Omental fat pad (tissue), 4 donors: ENCODE measurements around the gene CNTN2. TPM values are rescaled to one million over a fixed set of nuclear protein-coding genes. Genes with fewer than 3 reads are reported as not detected.
A peak's percentile ranks its signal among the peaks of the same experiment; 100 is the strongest.

Experiments used
- ATAC-seq: fragments of 150-250 bp; one replicate; pipeline ENCODE4 v1.9.1; 2016; ENCODE audit warnings: mild to moderate bottlenecking, moderate library complexity; ENCODE audit not compliant: low FRiP score
- DNase-seq: peaks from one replicate; pipeline ENCODE4 v3.0.0-alpha.2; 2019; ENCODE audit warnings: low spot score
- total RNA-seq, 4 donors: library from RNA; depleted of rRNA; stranded (reverse); fragments of >200 nt; gene quantifications; one replicate each; pipeline ENCODE4 v1.1.0, GENCODE V29; 2016
- TF ChIP-seq, protein P1 (sequence below), 3 donors: fragments of 450-650 bp; IDR thresholded peaks; one replicate each; pipeline ENCODE4 v1.5.1; 2016 to 2017; ENCODE audit warnings: antibody characterized with exemption in 3 of 3, mild to moderate bottlenecking in 3 of 3, moderate library complexity in 2 of 3

Gene CNTN2
- total RNA-seq, 4 donors from 2014 or later: 0.47 TPM; not detected in 3

DNA sequence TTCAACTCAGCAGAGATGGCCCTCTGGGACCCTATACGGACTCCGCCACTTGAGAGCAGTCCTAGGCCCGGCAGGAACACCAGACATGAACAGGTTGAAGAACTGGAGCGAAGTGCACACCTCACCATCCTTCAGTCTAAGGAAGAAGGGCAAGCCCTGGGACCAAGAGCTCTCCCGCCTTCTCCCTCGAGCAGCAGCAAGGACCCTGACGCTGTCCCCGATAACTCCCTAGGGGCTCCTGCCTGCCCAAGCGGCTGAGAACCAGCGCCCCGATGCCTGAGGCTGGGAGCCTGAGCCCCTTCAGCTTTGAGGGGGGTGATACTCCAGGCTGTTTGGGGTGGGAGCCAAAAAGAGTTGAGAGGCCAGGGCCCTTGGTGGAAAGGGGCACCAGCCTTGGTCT is 31.1 kb downstream of the CNTN2 start:
- ATAC-seq (no peak), DNase-seq (no peak)
- TF ChIP-seq, protein P1, sequence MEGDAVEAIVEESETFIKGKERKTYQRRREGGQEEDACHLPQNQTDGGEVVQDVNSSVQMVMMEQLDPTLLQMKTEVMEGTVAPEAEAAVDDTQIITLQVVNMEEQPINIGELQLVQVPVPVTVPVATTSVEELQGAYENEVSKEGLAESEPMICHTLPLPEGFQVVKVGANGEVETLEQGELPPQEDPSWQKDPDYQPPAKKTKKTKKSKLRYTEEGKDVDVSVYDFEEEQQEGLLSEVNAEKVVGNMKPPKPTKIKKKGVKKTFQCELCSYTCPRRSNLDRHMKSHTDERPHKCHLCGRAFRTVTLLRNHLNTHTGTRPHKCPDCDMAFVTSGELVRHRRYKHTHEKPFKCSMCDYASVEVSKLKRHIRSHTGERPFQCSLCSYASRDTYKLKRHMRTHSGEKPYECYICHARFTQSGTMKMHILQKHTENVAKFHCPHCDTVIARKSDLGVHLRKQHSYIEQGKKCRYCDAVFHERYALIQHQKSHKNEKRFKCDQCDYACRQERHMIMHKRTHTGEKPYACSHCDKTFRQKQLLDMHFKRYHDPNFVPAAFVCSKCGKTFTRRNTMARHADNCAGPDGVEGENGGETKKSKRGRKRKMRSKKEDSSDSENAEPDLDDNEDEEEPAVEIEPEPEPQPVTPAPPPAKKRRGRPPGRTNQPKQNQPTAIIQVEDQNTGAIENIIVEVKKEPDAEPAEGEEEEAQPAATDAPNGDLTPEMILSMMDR (IDR thresholded peaks at IDR 0.05): no peak

DNA sequence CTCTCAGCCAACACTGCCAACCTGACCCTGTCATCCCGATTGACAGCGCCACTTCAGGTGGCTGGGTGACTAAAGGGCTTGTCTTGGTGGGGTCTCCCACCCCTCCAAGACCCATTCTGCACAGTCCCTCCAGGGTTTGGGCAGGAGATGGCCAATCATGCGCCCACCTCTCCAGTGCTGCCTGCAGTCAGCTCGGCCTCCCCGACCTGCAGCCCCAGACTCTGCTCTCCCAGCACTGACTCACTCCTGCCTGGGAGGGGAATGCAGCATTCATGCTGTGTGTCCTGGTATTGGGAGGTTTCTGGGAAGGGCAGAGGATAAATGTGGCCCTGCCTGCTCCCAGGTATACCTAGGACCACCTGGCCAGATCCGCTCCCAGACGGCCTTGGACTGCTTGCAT is 31.5 kb downstream of the CNTN2 start:
- TF ChIP-seq, protein P1 (IDR thresholded peaks at IDR 0.05): no peak
- DNase-seq (no peak), ATAC-seq (no peak)

DNA sequence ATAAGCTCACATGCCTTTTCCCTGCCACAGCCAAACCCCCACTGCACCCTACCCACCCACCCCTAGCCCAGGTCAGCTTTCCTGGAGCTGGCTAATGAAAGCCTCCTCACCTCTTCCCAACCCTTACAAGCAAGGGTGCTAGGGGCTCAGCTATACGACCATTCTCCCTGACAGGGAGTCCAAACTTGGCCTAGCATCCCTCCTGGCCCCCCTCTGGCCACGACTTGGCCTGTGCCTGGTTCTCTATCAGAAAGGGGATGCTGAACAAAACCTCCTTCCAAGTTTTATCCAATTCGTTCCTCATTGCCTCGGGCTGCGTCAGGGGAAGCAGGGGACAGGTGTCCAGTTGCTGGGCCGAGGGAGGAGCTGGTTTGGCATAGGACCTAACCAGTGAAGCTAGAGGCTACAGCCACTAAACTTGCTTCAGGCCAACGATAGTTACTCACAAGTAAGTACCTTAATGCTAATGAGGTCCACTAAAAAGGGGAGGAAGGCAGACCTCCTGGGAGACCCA is 32.7 kb downstream of the CNTN2 start:
- ATAC-seq: no peak
- TF ChIP-seq, protein P1 (IDR thresholded peaks at IDR 0.05): no peak

DNA sequence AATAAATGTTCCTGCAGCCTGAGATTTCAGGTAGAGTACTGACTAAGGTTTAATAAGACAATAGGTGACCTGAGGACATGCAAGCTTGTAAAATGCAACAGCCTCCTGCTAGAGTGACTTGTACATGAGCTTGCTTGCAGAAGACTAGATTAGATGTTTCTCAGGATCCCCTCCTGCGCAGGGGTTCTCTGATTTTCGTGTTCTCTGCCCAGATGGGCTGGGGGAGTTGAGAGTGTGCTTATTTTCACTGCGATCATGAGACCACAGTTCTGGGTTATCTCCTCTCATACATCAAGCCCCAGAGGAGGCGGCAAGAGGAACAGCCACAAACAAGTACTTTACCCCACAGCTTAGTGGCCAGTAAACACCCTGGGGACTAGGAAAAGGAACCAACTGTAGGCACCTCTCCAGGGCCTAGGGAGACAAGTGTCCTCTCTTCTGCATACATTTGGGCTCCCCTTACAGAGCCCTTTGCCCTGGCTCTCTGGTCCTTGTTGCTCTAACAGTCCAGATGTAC is 33.3 kb downstream of the CNTN2 start:
- ATAC-seq (no peak), DNase-seq (no peak)
- TF ChIP-seq, protein P1 (IDR thresholded peaks at IDR 0.05): no peak

More for the DNA sequence above, 32.7 kb downstream of the CNTN2 start:
- DNase-seq: no peak

DNA sequence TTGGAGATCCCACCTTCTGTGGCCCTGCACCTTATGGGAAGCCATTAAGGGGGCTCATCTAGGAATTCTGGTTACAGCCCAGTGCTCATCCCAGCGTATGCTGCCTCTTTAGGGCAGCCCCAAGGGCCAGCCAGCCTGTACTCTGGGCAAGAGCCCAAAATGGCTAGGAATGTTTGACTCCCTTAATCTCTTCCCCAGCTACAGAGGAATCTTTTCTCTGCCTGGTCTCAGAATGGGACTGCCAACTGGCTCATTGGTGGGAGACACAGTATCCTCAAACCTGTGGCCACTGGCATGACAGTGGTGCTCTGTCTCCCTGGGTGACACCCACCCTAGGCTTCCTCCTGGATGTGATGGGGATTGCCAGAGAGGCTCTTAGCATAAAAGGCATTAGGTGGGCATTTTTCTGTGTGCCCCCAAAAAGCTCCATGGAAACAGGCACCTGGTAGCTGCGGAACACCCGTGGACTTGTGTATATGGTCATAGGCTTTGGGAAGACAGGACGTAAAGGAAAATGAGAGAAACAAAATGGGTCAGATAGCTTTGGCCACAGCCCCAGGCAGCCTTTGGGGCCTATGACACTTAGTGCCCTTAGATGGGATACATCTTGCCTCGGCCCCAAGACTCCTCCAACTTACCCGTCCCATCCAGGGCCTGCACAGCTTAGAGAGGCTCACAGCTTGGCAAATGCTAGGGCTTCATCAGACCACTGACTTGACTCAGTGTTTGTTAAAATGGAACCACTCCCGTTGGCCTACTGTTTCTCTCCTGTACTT is 34.3 kb downstream of the CNTN2 start:
- ATAC-seq: no peak
- TF ChIP-seq, protein P1 (IDR thresholded peaks at IDR 0.05): no peak
- DNase-seq: no peak

DNA sequence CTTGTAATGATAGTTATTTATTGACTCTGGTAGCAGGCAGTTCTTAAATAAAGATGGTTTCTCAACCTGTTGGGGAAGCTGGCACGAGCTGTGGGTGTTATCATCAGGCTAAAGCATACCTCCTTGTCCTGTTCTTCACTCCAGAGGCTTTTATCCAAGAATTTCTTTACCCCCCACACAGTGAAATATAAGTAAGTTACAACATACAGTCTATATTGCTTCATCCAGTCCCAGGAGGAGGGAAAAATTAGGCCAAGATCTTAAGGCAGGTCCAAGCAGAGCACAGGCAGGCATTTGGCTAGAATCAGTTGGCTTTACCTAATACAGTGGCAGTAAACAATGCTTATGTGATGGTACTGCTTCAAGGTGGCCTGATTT is 34.9 kb downstream of the CNTN2 start:
- ATAC-seq (peak; percentile 85), DNase-seq (no peak)
- TF ChIP-seq, protein P1 (IDR thresholded peaks at IDR 0.05): no peak

DNA sequence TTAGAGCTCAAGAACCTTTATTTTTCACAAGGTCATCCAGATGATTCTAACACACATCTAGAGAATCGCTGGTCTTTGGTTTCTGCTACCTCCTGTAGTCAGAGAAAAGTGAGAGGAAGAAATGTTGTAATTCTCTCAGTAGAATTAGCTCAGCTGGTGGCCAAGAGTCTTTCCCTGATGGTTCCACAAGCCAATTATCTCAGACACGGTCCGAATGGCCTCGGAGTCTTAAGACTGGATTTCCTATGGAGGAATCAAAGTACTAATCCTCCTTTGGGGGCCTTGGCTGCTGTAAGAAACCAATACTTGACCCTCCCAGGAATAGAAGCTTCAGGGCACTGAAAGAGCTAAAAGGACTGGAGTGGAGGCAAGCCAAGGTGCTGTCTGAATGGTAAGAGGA is 39.4 kb downstream of the CNTN2 start:
- DNase-seq: no peak
- ATAC-seq: no peak
- TF ChIP-seq, protein P1 (IDR thresholded peaks at IDR 0.05): no peak
